MCF 10A (cell line): ENCODE measurements around the gene FOXN3. TPM values are rescaled to one million over a fixed set of nuclear protein-coding genes. Genes with fewer than 3 reads are reported as not detected.

Source experiments
- BruUV-seq: library from RNA; stranded (reverse); fragments of 400-500 nt; replicated peaks from 2 replicates; lab custom pipeline; 2021; lab: Mats Ljungman, UMichigan
- CTCF ChIA-PET: fragments of 300-600 bp; sonication (Branson Sonifier 250); formaldehyde crosslinking; extraction: SDS; loops from one replicate; lab custom pipeline; 2021; ENCODE audit warnings: antibody characterized with exemption, inconsistent platforms; lab: Yijun Ruan, JAX
- POLR2A ChIA-PET: fragments of 300-600, 350-650 bp; sonication (Branson Sonifier 250); formaldehyde crosslinking; extraction: SDS; loops from one replicate; lab custom pipeline; 2020; ENCODE audit warnings: antibody characterized with exemption, inconsistent platforms; lab: Yijun Ruan, JAX
- DNase-seq: peaks from one replicate; pipeline ENCODE4 v3.0.0-alpha.2; 2018; ENCODE audit not compliant: unreplicated experiment
- H3K27ac Mint-ChIP-seq: one replicate; pipeline ENCODE4 v1.8.0; 2022; ENCODE audit warnings: mild to moderate bottlenecking, low read depth, mixed read lengths; ENCODE audit not compliant: unreplicated experiment
- H3K27me3 Mint-ChIP-seq: one replicate; pipeline ENCODE4 v1.8.0; 2022; ENCODE audit warnings: mixed read lengths; ENCODE audit not compliant: insufficient read depth, unreplicated experiment
- H3K36me3 Mint-ChIP-seq: one replicate; pipeline ENCODE4 v1.8.0; 2022; ENCODE audit warnings: mild to moderate bottlenecking, moderate library complexity, mixed read lengths; ENCODE audit not compliant: insufficient read depth, unreplicated experiment
- H3K4me1 Mint-ChIP-seq: one replicate; pipeline ENCODE4 v1.8.0; 2022; ENCODE audit warnings: mixed read lengths; ENCODE audit not compliant: insufficient read depth, unreplicated experiment
- H3K4me3 Mint-ChIP-seq: one replicate; pipeline ENCODE4 v1.8.0; 2022; ENCODE audit warnings: mild to moderate bottlenecking, moderate library complexity, mixed read lengths; ENCODE audit not compliant: unreplicated experiment
- H3K9me3 Mint-ChIP-seq: one replicate; pipeline ENCODE4 v1.8.0; 2022; ENCODE audit warnings: mixed read lengths; ENCODE audit not compliant: unreplicated experiment
- CTCF ChIP-seq: fragments of 200-600 bp; IDR thresholded peaks from one replicate; pipeline ENCODE4 v1.8.0; 2022; ENCODE audit warnings: antibody characterized with exemption, mild to moderate bottlenecking; ENCODE audit not compliant: unreplicated experiment
- intact Hi-C: fragments of 100-400 bp; cut with micrococcal nuclease; formaldehyde crosslinking; loops from 2 replicates; pipeline ENCODE4 v1.14.1; 2022
- total RNA-seq: library from RNA; stranded (reverse); gene quantifications from 2 replicates; pipeline ENCODE4 v1.2.3, GENCODE V29; 2022

The FOXN3 gene
- total RNA-seq, 1 experiment from 2014 or later, result 27.1 TPM

GRCh38 chr14:89370781-89371180 is 46.3 kb downstream of the FOXN3 start:
- no peaks in the 10 kb centered on the region for H3K27me3 Mint-ChIP-seq
- no peak overlapping the region for H3K4me3 Mint-ChIP-seq
- H3K4me1 Mint-ChIP-seq, result no peaks in the 10 kb centered on the region
- TF ChIP-seq CTCF, result no peak
- no TSS peak for BruUV-seq
- no peaks in the 10 kb centered on the region for H3K36me3 Mint-ChIP-seq
- intact Hi-C loops, result no loop called here
- ChIA-PET POLR2A (no interaction called here), CTCF (no interaction called here)
- DNase-seq, result no peak
- no peak overlapping the region for H3K27ac Mint-ChIP-seq
- H3K9me3 Mint-ChIP-seq, result no peaks in the 10 kb centered on the region

GRCh38 chr14:89370381-89370780 is 46.7 kb downstream of the FOXN3 start:
- Mint-ChIP-seq H3K9me3 (no peaks in the 10 kb centered on the region), H3K36me3 (no peaks in the 10 kb centered on the region), H3K27me3 (no peaks in the 10 kb centered on the region), H3K4me1 (no peaks in the 10 kb centered on the region), H3K4me3 (no peak overlapping the region), H3K27ac (no peak overlapping the region)
- no peak for TF ChIP-seq CTCF
- POLR2A ChIA-PET, result no interaction called here
- intact Hi-C loops, result no loop called here
- CTCF ChIA-PET, result no interaction called here
- no TSS peak for BruUV-seq
- DNase-seq, result no peak

- H3K4me3 Mint-ChIP-seq, result no peak overlapping the region
- no peak for DNase-seq
- POLR2A ChIA-PET, result no interaction called here
- H3K36me3 Mint-ChIP-seq, result no peaks in the 10 kb centered on the region
- no TSS peak for BruUV-seq
- no peak overlapping the region for H3K27ac Mint-ChIP-seq
- no peaks in the 10 kb centered on the region for H3K9me3 Mint-ChIP-seq
- CTCF ChIA-PET, result interaction anchor here (0.5 kb wide), 1 partner anchor 266 kb away, joined by 3 read pairs; no protein-coding TSS in a partner anchor
- TF ChIP-seq CTCF, result no peak
- H3K27me3 Mint-ChIP-seq, result no peaks in the 10 kb centered on the region
- intact Hi-C loops, result no loop called here
- no peaks in the 10 kb centered on the region for H3K4me1 Mint-ChIP-seq
Measured at GRCh38 chr14:89369656-89370055, 47.4 kb downstream of the FOXN3 start.

GRCh38 chr14:89368490-89369477 is 48.2 kb downstream of the FOXN3 start:
- ChIA-PET POLR2A (interaction anchor here (0.6 to 1.2 kb wide), 2 partner anchors 9 to 47 kb away, joined by 3 to 5 read pairs; no protein-coding TSS in a partner anchor), CTCF (interaction anchor here (0.6 kb wide), 2 partner anchors 50 to 342 kb away, joined by 3 to 4 read pairs; no protein-coding TSS in a partner anchor)
- Mint-ChIP-seq H3K9me3 (no peaks in the 10 kb centered on the region), H3K27ac (no peak overlapping the region), H3K4me1 (no peaks in the 10 kb centered on the region), H3K4me3 (no peak overlapping the region), H3K27me3 (no peaks in the 10 kb centered on the region), H3K36me3 (no peaks in the 10 kb centered on the region)
- no peak for TF ChIP-seq CTCF
- no peak for DNase-seq
- BruUV-seq, result no TSS peak
- intact Hi-C loops, result no loop called here
